Kidney (tissue), 14 donors: ENCODE results near the gene PSMD8. TPM values are rescaled to one million over a fixed set of nuclear protein-coding genes. Genes with fewer than 3 reads are reported as not detected.

Experiments used
- DNase-seq, 5 donors: peaks; one replicate each; pipeline ENCODE4 v3.0.0-alpha.2; 2013 to 2020
- FAIRE-seq: peaks from 2 replicates; lab custom pipeline; 2012; peaks lifted over from hg19 to GRCh38; lab: Jason Lieb, UNC
- H3K27ac ChIP-seq, 2 donors: one replicate each; pipeline ENCODE4 v1.7.0; 2013; ENCODE audit warnings: low read depth in 2 of 2, low read length in 2 of 2, inconsistent platforms in 1 of 2
- H3K27me3 ChIP-seq: one replicate; pipeline ENCODE4 v1.7.1; 2013; ENCODE audit warnings: low read length, inconsistent platforms; ENCODE audit not compliant: control insufficient read depth, insufficient read depth
- H3K36me3 ChIP-seq, 3 donors: one replicate each; pipeline versions ENCODE4 v1.7.0 to v1.7.1; 2013; ENCODE audit warnings: low read length in 3 of 3, control low read depth in 1 of 3, inconsistent platforms in 1 of 3; ENCODE audit not compliant: insufficient read depth in 3 of 3, control insufficient read depth in 2 of 3
- H3K4me1 ChIP-seq, 3 donors: one replicate each; pipeline versions ENCODE4 v1.7.0 to v1.7.1; 2013; ENCODE audit warnings: low read length in 3 of 3, inconsistent platforms in 1 of 3, low read depth in 1 of 3; ENCODE audit not compliant: control insufficient read depth in 2 of 3, insufficient read depth in 2 of 3
- H3K4me3 ChIP-seq, 3 donors: one replicate each; pipeline versions ENCODE4 v1.7.0 to v1.8.1; 2013; ENCODE audit warnings: low read length in 3 of 3, control low read depth in 1 of 3, inconsistent platforms in 1 of 3
- H3K9ac ChIP-seq, 3 donors: one replicate each; pipeline versions ENCODE4 v1.7.0 to v1.7.1; 2013; ENCODE audit warnings: low read length in 3 of 3, control low read depth in 1 of 3, inconsistent platforms in 1 of 3
- H3K9me3 ChIP-seq, 3 donors: one replicate each; pipeline versions ENCODE4 v1.7.0 to v1.7.1; 2013; ENCODE audit warnings: low read length in 3 of 3, control low read depth in 1 of 3, inconsistent platforms in 1 of 3; ENCODE audit not compliant: control insufficient read depth in 2 of 3, insufficient read depth in 1 of 3
- intact Hi-C: fragments of 100-400 bp; cut with DNase I; formaldehyde crosslinking; loops from one replicate; pipeline ENCODE4 v1.11.1; 2022
- polyA plus RNA-seq: library from polyadenylated mRNA; stranded (reverse); fragments of 350-450 nt; fragmentation: Illumina TruSeq; extraction: RNeasy Lipid Tissue Mini Kit (QIAGEN cat#74804); gene quantifications from one replicate; pipeline ENCODE4 v1.2.3, GENCODE V29; 2014; ENCODE audit warnings: low read depth, low replicate concordance; ENCODE audit not compliant: insufficient read depth
- total RNA-seq: library from RNA; stranded (reverse); fragmentation: NEBNext Ultra II Directional; extraction: Animal tissue kit (Norgen Biotek cat#: 25700); gene quantifications from one replicate; pipeline ENCODE4 v1.2.1, GENCODE V29; 2021
- TF ChIP-seq, protein P1 (sequence below): IDR thresholded peaks from 3 replicates; pipeline ENCODE4 v1.5.1; 2012; ENCODE audit warnings: mild to moderate bottlenecking, moderate library complexity, borderline replicate concordance; ENCODE audit not compliant: insufficient read depth; ENCODE audit errors: extremely low read depth
- donor health status: control.
- donor health status: control.
- donor health status: control.
- donor health status: control.
- donor health status: control.
- donor health status: DM: yes; HTN: yes; CAD: no.
- donor health status: Normal renal cell carcinoma (clear cell type).

The PSMD8 gene
- total and polyA plus RNA-seq, 2 donors from 2014 or later = 126 to 217 TPM

DNA sequence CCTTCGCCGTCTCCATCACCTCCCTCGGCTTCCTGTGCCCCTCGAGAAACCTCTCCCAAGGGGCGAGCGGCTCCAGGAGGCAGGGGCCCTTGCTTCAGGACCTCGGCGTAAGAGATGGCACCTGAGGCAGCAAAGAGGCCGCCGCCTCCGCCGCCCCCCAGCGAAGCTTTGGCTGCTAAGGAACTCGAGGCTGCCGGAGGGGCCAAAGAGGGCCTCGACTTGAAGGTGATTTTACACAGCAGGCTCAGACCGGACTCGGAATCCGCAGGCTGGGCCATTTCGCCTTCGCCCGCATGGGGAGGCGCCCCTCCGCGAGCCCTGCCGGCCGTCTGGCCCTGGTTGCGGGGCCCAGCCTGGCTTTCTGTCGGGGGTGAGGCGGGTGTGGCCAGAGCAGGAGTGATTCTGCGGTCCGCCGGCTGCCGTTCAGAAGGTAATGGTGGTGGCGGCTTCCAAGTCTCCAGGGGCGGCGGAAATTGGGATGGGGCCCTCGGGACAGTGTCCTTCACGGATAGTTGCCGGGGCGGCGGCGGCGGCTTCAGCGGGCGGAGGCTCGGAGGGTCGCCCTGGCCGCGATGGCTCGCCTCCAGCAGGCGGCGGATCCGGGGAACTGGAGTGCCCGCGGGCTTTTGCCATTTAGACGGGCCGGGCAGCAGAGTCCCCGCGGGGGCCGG is 12.1 kb downstream of the PSMD8 start:
- DNase-seq (peak in 3 of 5 donors; percentile 41 to 82 (median 73)), FAIRE-seq (no peak)
- Histone ChIP-seq H3K27ac (no peak overlapping the region), H3K4me3 (no peak overlapping the region), H3K9ac (no peak overlapping the region), H3K4me1 (peaks cover 0 to 4% (median 0%) of the 10 kb centered on the region in 3 donors), H3K27me3 (peaks cover 2% of the 10 kb centered on the region), H3K9me3 (no peaks in the 10 kb centered on the region), H3K36me3 (peaks cover 0 to 21% (median 6%) of the 10 kb centered on the region in 3 donors)
- TF ChIP-seq, protein P1, sequence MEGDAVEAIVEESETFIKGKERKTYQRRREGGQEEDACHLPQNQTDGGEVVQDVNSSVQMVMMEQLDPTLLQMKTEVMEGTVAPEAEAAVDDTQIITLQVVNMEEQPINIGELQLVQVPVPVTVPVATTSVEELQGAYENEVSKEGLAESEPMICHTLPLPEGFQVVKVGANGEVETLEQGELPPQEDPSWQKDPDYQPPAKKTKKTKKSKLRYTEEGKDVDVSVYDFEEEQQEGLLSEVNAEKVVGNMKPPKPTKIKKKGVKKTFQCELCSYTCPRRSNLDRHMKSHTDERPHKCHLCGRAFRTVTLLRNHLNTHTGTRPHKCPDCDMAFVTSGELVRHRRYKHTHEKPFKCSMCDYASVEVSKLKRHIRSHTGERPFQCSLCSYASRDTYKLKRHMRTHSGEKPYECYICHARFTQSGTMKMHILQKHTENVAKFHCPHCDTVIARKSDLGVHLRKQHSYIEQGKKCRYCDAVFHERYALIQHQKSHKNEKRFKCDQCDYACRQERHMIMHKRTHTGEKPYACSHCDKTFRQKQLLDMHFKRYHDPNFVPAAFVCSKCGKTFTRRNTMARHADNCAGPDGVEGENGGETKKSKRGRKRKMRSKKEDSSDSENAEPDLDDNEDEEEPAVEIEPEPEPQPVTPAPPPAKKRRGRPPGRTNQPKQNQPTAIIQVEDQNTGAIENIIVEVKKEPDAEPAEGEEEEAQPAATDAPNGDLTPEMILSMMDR = no peak
- intact Hi-C loops = no loop called here

DNA sequence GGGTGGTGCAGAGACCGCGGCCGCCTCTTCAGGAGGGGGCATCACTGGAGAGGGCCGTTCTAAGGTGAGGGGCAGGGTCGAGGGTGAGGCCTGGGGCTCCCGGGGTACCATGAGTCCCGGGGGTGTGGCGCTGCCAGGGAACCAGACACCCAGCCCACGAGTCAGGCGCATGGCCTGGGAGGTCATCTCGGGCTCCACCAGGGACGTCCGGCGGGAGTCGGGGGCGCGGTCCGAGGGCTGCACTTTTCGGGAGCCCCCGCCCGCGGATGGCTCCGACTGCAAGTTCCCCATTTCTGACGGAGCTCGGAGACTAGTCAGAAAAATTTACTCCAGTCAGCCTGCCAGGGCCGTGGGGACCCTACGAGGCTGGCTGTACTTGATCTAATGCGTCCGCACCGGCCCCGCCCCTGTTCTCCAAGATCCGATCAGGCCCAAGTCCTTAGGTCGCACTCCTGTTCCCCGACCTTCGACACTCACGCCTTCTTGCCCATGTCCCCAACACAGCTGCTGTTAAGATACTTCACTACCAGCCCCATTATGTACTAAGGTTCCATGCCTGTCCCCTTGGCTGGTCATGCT is 12.7 kb downstream of the PSMD8 start:
- Histone ChIP-seq H3K27ac (no peak overlapping the region), H3K27me3 (peaks cover 2% of the 10 kb centered on the region), H3K4me1 (peaks cover 0 to 4% (median 0%) of the 10 kb centered on the region in 3 donors), H3K9me3 (no peaks in the 10 kb centered on the region), H3K4me3 (peak overlapping the region; percentile 42 to 64 (median 54)), H3K36me3 (peaks cover 0 to 15% (median 5%) of the 10 kb centered on the region in 3 donors), H3K9ac (no peak overlapping the region)
- DNase-seq (peak in 1 of 5 donors; percentile 76), FAIRE-seq (no peak)
- TF ChIP-seq, protein P1 = no peak
- intact Hi-C loops = no loop called here

DNA sequence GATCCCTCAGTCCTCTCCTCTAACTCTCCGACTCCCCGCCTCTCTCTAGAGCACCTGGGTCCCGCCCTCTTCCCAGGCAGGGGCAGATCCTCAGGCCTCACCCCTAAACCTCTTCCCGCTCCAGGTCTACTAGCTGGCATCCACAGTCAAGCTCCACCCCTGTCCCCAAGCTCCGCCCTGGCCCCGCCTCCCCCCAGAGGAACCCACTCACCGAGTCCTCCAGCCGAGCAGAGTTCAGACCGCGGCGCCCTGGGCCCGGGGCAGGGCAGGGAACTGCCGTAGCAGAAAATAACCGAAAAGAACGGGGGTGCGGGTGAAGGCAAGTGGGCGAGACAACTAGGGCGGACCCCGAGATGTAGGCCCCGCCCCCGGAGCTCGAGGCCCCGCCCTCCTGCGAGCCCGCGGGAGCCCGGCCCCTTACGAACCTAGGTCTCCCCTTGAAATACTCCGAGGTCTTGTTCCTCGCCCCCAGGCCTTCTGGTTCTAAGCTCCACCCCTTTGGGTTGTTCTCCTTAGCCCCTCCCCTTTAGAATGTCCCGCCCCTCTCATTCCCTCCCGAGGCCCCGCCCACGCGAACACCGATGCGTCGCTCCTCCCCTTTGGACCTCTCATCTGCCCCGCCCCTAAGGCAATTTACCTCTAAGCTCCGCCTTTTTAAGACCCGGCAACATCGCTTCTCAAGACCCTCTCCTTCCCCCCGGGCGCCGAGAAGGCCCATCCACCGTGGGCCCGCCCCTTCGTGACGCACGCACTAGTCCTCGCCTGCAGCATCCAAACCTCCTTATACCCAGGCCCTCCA is 13.4 kb downstream of the PSMD8 start, which contains the start of gene GGN:
TSS of gene GGN (minus strand) at position 485 of the 799 bp plus-strand sequence. CDS start 773 bp downstream, outside the sequence.
- TF ChIP-seq, protein P1 = no peak
- H3K27me3 ChIP-seq = peaks cover 2% of the 10 kb centered on the region
- intact Hi-C loops = no loop called here
- no peaks in the 10 kb centered on the region for H3K9me3 ChIP-seq
- H3K4me1 ChIP-seq = peaks cover 0 to 4% (median 0%) of the 10 kb centered on the region in 3 donors
- no peak for FAIRE-seq
- H3K36me3 ChIP-seq = peaks cover 0 to 10% (median 5%) of the 10 kb centered on the region in 3 donors
- H3K27ac ChIP-seq = no peak within 1 kb of the TSS
- peak within 1 kb of the TSS; percentile 47 to 64 (median 54) for H3K4me3 ChIP-seq
- H3K9ac ChIP-seq = peak within 1 kb of the TSS in 2 of 3 donors; percentile 34 to 37
- DNase-seq = peak; percentile 90 to 96 (median 92)
